Coronary artery (tissue), 2 donors: Measurements from ENCODE around the gene CDK14.

Source experiments
- DNase-seq: peaks from one replicate; pipeline ENCODE4 v3.0.0-alpha.2; 2017; ENCODE audit warnings: low spot score
- H3K27ac ChIP-seq, 2 donors: fragments of 200-600 bp; sonication (generic); one replicate each; pipeline ENCODE4 v1.5.1; 2016 to 2019
- H3K4me3 ChIP-seq: fragments of 200-600 bp; sonication (generic); 2 replicates; pipeline ENCODE4 v1.5.1; 2016; ENCODE audit warnings: mild to moderate bottlenecking, moderate library complexity
- TF ChIP-seq, protein P1 (sequence below): fragments of 200-600 bp; sonication (generic); IDR thresholded peaks from one replicate; pipeline ENCODE4 v1.5.1; 2019; ENCODE audit warnings: antibody characterized with exemption

CDK14 gene

GRCh38 chr7:90709501-90710465 is 113.7 kb downstream of the CDK14 start:
- DNase-seq: no peak
- Histone ChIP-seq H3K27ac (peak overlapping the region in 1 of 2 donors; percentile 55), H3K4me3 (peak overlapping the region; percentile 53)
- TF ChIP-seq, protein P1, sequence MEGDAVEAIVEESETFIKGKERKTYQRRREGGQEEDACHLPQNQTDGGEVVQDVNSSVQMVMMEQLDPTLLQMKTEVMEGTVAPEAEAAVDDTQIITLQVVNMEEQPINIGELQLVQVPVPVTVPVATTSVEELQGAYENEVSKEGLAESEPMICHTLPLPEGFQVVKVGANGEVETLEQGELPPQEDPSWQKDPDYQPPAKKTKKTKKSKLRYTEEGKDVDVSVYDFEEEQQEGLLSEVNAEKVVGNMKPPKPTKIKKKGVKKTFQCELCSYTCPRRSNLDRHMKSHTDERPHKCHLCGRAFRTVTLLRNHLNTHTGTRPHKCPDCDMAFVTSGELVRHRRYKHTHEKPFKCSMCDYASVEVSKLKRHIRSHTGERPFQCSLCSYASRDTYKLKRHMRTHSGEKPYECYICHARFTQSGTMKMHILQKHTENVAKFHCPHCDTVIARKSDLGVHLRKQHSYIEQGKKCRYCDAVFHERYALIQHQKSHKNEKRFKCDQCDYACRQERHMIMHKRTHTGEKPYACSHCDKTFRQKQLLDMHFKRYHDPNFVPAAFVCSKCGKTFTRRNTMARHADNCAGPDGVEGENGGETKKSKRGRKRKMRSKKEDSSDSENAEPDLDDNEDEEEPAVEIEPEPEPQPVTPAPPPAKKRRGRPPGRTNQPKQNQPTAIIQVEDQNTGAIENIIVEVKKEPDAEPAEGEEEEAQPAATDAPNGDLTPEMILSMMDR: no peak

GRCh38 chr7:90710466-90710850 is 114.3 kb downstream of the CDK14 start:
- peak overlapping the region in 1 of 2 donors; percentile 42 for H3K27ac ChIP-seq
- H3K4me3 ChIP-seq: peak overlapping the region; percentile 53
- no peak for DNase-seq
- TF ChIP-seq, protein P1: no peak

- DNase-seq: no peak
- Histone ChIP-seq H3K4me3 (no peak overlapping the region), H3K27ac (no peak overlapping the region)
- TF ChIP-seq, protein P1: no peak
Measured at GRCh38 chr7:90713628-90714027, 117.5 kb downstream of the CDK14 start.

GRCh38 chr7:90715067-90715466 is 118.9 kb downstream of the CDK14 start:
- DNase-seq: no peak
- TF ChIP-seq, protein P1: no peak
- no peak overlapping the region for H3K4me3 ChIP-seq
- no peak overlapping the region for H3K27ac ChIP-seq

DNA sequence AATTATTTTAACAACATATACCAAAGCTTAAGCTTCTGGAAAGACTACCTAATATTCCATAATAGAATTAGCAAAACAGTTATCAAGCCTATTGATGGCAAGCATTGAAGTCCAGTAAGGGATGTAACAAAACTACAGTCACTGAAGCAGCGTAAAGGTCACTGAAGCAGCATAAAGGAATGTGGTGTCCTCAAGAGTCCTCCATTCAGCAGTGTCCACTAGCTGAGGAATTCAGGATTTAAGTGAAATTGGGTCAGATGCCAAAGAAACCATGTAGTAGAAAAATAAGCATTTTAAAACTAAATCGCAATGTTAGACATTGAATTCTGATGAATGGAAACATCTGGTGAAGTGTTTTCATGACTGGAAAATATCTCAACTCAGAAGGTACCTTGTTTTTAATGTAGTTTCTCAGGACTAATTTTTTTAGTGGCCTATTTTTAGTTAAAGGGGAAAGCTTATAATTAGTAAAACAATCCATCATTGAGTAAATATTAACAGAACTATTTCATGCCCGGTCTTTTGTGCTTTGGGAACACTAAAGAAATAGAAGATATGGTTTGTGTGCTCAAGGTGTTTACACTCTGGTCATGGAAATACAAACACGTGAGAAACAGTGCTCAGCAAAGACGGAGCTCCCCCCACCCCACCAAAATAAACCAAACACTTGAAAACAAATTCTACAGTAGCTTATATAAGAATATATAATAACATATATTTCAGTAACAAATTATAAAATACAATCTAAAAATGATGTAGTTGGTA is 121.4 kb downstream of the CDK14 start:
- DNase-seq: no peak
- Histone ChIP-seq H3K4me3 (no peak overlapping the region), H3K27ac (no peak overlapping the region)
- TF ChIP-seq, protein P1: no peak

DNA sequence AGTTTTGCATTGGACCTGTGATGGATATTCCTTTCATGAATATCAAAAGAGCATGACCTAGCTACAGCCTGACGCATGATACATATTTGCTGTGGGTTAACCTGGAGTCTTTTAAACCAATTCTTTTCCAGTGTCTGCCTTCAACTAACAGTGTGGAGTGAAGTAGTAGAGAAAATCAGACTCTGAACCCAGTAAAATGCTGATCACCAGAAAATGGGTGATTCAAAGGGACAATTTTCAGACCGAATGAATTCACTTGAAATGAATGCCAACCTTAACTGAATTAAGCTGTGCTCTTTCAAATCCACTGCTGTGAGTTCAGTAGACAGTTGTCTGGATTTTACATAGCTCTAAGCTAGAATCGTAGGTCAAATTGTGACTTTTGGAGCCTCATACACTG is 123.0 kb downstream of the CDK14 start:
- TF ChIP-seq, protein P1: no peak
- no peak for DNase-seq
- Histone ChIP-seq H3K27ac (peak overlapping the region in 1 of 2 donors; percentile 16), H3K4me3 (no peak overlapping the region)
